GM21737 (cell line): ENCODE results near the gene RHOC.

Experiments used
- ATAC-seq: cut with Tn5 transposase; IDR thresholded peaks from one replicate; pipeline ENCODE4 v1.9.1; 2021; ENCODE audit warnings: mild to moderate bottlenecking, moderate library complexity; ENCODE audit not compliant: unreplicated experiment

Gene RHOC

DNA sequence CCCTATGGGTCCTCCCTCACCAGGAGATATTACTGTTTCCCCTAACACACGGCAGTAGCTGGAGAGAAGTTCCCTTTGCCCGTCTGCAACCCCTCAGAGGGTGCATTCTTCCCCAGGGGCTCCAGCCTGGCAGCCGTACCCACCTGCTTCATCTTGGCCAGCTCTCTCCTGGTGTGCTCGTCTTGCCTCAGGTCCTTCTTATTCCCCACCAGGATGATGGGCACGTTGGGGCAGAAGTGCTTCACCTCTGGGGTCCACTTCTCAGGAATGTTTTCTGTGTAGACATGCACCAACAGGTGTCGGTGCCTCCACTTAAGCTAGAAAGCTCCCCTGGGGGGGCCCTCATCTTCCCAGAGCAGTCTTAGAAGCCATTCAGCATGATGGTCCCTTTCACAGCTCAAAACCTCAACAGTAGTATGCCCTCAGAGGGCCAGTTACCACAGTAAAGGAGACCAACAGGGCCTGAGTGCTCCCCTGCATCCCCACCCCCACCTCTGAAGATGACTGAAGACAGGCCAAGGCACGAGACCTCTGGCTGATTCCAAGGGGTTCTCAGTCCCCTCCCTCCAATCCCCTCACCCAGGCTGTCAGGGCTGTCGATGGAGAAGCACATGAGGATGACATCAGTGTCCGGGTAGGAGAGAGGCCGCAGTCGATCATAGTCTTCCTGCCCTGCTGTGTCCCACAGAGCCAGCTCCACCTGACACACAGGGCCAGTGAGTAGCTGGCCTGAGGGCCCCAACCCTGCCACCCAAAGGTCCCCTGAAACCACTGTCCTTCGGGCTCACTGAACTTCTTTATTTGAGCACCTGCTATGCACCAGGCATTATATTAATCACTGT lies 4.3 kb downstream of the RHOC start:
- no peak for ATAC-seq

DNA sequence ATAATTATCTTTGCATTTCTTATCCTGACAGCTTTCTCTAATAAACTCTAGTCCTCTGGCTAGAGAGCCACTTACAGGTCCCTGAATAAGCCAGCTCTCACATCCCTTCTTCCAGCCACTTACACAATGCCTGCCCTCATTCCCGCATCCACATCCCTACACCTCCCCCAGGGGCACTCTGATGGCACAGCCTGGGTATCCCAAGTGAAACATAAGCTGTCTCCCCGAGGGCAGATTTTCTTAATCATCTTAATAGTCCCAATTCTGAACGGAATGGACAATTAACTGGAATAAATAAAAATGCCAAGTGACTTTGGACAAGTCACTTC lies 4.9 kb downstream of the RHOC start:
- ATAC-seq = no peak

DNA sequence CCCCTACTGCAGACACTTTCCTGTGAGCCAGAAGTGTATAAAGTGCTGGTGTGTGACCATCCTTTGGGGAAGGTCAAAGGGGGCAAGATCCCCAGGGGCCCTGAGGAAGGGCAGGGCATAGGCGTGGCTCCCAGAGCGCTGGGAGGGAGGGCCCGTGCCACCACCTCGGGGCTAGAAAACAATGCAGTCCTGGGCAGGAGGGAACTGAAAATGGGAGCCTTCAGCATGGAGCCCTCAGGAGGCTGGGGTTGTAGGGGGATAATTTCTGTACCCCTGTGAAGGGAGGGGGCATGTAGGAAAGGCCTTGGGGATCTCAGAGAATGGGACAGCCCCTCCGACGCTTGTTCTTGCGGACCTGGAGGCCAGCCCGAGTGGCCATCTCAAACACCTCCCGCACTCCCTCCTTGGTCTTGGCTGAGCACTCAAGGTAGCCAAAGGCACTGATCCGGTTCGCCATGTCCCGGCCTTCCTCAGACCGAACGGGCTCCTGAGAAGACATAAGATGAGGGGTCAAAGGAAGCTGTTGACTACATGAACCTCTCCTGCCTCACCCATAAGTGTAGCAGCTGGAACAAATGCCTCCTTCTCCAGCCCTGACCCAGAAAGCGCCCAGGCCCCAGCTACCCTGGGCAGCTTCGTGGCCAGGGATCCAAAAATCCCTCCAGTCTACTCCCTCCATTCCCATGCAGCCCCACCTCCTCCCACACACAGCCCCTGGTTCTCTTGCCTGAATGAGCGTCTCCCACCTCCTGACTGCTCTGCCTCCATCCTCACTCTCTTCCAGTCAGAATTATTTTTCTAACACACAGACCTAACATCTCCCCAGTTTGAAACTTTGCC lies 5.5 kb downstream of the RHOC start:
- ATAC-seq = no peak

DNA sequence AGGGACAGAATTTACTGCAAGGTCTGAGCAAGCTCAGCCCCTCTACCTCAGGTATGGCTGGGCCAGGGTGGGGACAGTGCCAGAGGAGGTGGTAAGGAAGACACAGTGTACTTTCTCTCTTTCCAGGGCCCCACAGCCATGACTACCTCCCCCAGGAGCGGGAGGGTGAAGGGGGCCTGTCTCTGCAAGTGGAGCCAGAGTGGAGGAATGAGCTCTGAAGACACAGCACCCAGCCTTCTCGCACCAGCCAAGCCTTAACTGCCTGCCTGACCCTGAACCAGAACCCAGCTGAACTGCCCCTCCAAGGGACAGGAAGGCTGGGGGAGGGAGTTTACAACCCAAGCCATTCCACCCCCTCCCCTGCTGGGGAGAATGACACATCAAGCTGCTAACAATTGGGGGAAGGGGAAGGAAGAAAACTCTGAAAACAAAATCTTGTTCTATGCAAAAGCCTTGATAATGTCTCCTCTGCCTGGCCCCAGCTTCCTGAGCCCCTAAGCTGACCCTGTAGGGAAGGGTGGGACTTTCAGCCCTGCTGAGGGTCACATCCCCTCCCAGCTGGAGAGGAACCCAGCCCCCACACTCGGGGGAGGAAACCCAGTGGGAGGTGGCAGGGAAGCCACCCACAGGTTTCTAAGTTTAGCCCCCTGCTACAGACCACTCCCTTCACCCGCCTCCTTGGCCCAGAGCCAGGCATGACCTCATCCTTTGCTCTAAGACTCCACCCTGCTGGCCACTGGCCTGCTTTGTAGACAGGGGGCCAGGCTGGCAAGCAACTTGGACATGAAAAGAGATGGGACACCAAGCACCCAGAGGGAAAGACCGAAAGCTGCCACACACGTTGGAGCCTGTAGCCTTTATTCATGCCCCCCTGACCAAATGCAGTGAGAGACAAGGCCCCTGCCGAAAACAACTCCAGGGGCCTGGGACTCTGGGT lies 6.4 kb downstream of the RHOC start:
- peak; percentile 41 for ATAC-seq

DNA sequence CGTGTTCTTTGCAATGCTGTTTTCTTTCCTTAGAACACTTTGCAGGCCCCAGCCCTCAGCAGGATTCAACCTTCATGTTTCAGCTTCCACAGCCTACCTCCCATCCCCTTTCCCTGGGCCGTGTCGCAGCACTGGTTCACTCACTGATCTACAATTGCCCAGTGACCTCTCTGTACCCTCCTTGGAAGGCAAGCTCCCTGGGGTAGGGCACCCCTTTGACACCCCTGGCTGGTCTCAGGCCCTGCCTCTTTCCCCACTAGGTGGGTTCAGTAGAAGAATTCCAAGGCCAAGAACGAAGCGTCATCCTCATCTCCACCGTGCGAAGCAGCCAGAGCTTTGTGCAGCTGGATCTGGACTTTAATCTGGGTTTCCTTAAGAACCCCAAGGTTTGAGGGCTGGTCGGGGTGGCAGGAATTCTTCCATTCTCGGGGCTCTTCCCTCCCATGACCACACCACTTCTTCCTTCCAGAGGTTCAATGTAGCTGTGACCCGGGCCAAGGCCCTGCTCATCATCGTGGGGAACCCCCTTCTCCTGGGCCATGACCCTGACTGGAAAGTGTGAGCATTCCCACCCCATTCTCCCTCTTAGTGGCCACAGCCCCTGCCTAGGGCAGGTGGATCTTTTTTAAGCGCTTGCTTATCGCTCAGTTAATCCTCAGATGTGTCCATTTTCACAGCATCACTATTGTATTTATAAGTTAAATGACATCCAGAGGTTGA lies 7.3 kb downstream of the RHOC start:
- no peak for ATAC-seq

DNA sequence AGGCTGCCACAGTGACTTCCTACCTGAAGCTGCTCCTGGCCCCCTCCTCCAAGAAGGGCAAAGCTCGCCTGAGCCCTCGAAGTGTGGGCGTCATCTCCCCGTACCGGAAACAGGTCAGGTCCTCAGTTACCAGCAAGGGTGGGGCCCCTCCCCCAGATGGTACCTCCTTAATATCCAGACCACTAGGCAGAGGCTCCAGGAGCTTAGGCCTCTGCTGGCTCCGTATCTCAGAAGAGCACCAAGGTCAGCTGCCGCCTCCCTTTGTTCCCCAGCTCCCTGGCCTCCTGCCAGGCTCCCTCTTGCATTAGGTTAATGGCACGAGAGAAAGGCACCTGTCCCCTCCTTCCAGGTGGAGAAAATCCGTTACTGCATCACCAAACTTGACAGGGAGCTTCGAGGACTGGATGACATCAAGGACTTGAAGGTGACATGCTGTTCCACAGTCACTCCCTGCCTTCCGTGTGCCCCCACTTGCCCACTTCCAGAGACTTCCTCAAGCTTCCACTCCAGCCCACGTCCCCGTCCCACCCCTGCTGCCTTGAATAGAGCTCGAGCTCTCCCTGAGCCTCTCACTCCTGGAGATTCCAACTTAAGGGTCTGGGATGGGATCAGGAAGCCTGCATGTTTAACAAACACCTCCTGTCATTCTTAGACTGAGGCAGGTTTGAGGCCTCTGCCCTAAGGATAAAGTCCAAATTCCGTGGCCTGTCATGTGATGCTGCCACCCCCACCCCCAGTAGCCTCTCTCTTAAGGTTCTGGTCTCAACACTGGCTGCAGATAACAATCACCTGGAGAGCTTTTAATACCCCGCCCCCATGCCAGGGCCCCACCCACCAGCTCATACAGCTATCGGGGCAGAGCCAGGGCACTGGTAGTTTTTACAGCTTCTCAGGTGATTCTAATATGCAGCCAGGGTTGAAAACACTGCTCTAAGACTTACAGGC lies 8.3 kb downstream of the RHOC start:
- ATAC-seq = no peak

DNA sequence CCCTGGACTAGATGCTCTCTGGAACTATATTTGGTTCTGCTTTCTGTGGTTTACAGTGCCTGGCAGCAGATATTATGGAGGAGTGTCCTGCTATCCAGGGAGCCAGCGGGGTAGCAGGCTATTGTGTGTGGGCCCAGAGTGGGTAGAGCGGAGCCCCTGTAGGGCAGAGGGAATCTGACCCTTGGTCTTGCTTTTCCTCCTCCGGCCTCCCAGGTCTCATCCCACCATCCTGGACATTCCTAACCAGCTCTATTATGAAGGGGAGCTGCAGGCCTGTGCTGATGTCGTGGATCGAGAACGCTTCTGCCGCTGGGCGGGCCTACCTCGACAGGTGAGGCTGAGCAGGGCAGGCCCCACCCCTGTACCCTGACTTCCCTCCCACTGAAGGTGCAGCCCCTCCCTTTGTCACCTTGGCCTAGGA lies 9.1 kb downstream of the RHOC start:
- no peak for ATAC-seq

DNA sequence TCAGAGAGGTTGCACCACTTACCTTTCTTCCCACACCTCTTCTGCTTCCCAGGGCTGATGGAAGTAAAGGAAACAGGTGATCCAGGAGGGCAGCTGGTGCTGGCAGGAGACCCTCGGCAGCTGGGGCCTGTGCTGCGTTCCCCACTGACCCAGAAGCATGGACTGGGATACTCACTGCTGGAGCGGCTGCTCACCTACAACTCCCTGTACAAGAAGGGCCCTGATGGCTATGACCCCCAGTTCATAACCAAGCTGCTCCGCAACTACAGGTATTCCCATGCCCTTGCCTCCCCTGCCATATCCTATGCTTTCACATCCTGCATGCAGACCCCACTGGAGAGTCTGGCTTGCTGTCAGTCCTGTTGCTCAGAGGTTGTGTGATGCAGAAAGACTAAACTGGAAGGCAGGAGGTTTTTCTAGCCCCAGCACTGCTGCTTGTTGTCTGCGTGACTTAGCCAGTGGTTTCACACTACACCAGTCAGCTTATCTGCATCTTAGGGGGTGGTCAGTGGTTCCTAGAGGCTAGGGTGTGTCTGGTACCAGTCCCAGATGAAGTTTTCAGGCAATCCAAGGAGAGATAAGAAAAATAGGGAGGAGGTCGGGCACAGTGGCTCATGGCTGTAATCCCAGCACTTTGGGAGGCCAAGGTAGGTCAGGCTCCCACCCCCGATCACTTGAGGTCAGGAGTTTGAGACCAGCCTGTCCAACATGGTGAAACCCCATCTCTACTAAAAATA lies 10.2 kb downstream of the RHOC start:
- ATAC-seq = no peak

DNA sequence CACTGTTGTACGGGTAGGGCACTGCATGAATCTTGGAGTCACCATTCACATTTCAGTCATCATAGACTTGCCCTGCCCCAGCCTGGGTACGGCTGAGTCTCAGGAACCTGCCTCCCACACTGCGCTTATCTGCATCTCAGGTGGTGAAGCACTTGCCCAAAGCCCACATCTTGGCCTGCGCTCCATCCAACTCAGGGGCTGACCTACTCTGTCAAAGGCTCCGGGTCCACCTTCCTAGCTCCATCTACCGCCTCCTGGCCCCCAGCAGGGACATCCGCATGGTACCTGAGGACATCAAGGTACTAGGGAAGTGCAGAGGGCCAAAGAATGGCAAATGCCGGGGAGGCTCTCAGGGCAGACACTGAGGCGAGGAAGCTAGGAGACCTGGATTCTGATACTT lies 11.7 kb downstream of the RHOC start:
- no peak for ATAC-seq

DNA sequence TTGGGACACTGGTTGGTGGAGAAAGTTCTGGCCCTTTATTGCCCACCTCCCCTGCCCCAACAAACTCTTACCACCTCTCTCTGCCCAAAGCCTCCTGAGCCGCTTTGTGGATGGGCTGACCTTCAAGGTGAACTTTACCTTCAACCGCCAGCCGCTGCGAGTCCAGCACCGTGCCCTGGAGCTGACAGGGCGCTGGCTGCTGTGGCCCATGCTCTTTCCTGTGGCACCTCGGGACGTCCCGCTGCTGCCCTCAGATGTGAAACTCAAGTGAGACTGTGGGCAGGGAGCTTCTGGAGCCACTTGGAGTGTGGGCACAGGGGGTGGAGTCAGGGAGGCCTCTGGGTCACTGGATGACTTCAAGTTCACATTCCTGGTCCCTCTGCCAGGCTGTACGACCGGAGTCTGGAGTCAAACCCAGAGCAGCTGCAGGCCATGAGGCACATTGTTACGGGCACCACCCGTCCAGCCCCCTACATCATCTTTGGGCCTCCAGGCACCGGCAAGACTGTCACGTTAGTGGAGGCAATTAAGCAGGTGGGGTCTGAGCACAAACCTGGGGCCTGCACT lies 12.5 kb downstream of the RHOC start:
- no peak for ATAC-seq

DNA sequence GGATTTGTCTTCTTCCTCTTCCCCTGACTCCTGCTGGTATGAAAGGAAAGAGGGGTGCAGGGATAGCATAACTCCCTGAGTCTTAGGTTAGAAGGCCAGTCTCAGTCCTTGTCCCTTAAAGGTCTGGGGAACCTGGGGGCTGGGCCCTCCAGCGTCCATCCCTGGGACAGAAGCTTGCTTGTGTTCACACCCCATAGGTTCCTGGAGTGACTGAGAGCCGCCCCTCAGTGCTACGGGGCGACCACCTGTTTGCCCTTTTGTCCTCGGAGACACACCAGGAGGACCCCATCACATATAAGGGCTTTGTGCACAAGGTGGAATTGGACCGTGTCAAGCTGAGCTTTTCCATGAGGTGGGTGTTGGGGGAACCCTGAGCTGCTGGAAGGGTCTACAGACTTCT lies 13.1 kb downstream of the RHOC start:
- no peak for ATAC-seq

DNA sequence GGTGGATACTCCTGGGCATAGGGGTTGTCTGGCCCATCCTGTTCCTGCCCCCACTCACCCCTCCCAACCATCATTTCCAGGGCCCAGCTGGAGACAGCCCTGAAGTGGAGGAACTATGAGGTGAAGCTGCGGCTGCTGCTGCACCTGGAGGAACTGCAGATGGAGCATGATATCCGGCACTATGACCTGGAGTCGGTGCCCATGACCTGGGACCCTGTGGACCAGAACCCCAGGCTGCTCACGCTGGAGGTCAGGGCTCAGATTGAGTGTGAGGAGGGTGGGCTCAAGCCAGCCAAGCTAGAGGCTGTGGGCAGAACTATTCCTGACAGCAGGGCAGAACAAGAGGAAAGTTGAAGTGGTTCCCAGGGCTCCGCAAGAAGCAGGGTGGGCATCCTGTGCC lies 14.2 kb downstream of the RHOC start:
- ATAC-seq = no peak

DNA sequence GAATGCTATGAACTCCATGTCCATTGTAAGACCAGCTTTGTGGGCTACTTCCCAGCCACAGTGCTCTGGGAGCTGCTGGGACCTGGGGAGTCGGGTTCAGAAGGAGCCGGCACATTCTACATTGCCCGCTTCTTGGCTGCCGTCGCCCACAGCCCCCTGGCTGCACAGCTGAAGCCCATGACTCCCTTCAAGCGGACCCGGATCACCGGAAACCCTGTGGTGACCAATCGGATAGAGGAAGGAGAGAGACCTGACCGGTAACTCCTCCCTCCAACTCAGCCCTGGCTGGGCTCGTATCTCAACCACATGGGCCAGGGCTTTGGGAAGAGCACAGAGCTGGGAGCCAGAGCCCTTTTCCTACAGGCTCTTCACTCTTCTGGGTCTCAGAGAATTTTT lies 17.1 kb downstream of the RHOC start:
- ATAC-seq = no peak

DNA sequence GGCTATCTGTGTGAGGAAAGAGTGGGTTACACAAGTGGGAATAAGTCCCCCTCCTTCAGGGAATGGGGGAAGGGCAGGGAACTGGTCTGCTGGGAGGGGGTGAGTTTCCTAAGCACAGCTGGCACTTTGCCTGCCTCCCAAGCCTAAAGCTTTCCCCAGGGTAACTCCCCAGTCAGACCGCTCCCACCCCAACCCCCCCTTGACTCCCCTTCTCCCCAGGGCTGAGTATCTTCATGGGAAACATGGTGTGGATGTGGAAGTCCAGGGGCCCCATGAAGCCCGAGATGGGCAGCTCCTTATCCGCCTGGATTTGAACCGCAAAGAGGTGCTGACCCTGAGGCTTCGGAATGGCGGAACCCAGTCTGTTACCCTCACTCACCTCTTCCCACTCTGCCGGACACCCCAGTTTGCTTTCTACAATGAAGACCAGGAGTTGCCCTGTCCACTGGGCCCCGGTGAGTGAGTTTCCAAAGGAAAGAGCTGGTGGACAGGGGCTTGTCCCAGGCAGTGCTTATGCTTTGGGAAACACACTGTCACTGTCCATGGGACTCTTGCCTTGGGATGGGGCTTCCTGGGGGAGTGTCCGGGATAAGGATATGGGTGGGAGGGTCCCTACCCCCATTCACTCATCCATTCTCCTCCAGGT lies 17.6 kb downstream of the RHOC start:
- ATAC-seq = no peak

DNA sequence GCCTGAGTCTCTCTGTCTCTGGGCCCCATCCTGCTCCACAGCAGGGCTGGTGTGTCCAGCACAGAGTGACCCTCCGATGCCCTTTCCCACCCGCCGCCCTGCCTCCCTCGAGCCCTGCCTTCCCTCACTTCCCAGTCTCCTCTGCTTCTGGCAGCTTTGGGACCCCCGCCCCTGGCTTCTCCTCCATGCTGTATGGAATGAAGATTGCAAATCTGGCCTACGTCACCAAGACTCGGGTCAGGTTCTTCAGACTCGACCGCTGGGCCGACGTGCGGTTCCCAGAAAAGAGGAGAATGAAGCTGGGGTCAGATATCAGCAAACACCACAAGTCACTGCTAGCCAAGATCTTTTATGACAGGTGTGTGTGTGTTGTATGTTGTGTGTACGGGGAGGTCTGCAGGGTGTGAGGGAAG lies 18.1 kb downstream of the RHOC start:
- ATAC-seq = no peak

DNA sequence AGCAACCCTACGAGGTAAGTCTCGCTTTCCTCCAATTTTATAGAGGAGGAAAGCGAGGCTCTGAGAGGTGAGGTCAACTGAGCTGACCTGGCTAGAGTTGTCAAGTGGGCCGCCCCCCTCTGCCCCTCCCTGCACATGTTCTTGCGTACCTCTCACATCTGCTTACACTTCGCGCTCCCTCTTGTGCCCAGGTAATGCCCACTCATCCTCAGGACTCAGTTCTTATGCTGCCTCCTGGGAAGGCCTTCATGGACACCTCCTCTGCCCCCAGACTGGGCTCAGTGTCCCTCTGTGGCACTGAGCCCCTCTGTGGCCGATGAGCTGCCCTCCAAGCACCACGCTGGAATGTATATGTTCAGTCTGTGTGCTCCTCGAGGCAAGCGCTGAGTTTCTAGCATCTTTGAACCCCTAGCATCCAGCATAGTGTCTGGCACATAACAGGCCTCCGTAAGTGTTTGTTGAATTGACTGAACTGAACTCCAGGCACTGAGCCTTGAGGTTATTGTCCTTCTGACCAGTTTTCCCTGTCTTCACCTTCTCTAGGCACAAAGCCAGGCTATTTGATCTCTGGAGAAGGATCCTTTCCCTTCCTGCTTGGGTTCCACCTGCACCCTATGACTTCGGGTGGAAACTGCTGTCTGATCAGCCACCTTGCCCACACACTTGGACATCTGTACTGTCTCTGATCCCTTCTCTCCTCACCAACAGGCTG lies 19.0 kb downstream of the RHOC start:
- no peak for ATAC-seq

DNA sequence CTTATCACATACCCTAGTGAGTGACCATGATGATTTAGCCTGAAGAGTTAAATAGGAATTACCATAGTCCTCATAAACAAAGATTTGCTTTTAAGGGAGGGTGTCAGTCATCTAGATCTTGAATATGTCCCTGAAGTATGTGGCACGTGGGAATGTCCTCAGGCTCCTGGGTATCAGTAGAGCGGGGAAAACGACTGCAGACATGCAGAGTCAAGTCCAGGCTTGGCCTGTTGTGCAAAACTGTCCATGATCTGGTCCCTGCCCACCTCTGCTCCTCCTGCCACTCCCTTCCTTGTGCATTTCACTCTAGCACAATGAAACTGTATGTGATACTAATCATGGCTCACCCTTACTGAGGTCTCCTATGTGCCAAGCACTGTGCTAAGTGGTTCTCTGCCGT lies 19.6 kb downstream of the RHOC start:
- ATAC-seq = no peak
